Epithelial cell of proximal tubule (primary cell): ENCODE results near the gene MRPS2. TPM values are rescaled to one million over a fixed set of nuclear protein-coding genes. Genes with fewer than 3 reads are reported as not detected.
"Not testable (repeated sequence)": the region's sequence is repeated elsewhere in the genome, so short reads cannot be mapped to it uniquely, and the experiment has no call there.

Experiments
- DNase-seq: peaks from one replicate; pipeline ENCODE4 v3.0.0-alpha.2; 2011; ENCODE audit warnings: low read depth
- H3K4me3 ChIP-seq: 2 replicates; pipeline ENCODE4 v1.5.1; 2011; ENCODE audit warnings: low read depth, mild to moderate bottlenecking, low read length
- total RNA-seq: library from RNA; depleted of rRNA; stranded (reverse); fragments of >200 nt; gene quantifications from 2 replicates; pipeline ENCODE4 v1.2.3, GENCODE V29; 2015
- TF ChIP-seq, protein P1 (sequence below): conservative IDR thresholded peaks from 2 replicates; pipeline ENCODE4 v1.5.1; 2012; ENCODE audit warnings: low read depth, mild to moderate bottlenecking, low read length

MRPS2 gene
- total RNA-seq, 1 donor from 2014 or later, result 68.1 TPM

DNA sequence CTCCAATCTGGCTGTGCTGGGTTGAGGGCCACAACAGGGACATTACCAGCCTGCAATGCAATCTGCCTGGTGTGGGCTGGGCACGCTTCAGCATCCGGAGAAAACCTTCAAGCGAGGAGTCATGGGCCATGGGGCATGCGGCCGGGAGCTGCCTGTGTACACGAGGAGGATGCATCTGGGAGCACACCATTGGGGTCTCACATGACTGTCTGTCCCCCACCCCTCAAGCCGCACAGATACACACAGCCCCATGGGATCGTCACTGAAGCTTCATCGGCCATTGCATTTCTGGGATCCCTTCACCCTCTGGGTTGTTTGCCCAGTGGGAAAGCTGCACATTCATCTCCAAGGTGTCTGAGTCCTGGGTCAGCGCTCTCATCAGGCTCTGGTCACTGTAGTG is 30.6 kb downstream of the MRPS2 start:
- TF ChIP-seq, protein P1, sequence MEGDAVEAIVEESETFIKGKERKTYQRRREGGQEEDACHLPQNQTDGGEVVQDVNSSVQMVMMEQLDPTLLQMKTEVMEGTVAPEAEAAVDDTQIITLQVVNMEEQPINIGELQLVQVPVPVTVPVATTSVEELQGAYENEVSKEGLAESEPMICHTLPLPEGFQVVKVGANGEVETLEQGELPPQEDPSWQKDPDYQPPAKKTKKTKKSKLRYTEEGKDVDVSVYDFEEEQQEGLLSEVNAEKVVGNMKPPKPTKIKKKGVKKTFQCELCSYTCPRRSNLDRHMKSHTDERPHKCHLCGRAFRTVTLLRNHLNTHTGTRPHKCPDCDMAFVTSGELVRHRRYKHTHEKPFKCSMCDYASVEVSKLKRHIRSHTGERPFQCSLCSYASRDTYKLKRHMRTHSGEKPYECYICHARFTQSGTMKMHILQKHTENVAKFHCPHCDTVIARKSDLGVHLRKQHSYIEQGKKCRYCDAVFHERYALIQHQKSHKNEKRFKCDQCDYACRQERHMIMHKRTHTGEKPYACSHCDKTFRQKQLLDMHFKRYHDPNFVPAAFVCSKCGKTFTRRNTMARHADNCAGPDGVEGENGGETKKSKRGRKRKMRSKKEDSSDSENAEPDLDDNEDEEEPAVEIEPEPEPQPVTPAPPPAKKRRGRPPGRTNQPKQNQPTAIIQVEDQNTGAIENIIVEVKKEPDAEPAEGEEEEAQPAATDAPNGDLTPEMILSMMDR, result no peak

DNA sequence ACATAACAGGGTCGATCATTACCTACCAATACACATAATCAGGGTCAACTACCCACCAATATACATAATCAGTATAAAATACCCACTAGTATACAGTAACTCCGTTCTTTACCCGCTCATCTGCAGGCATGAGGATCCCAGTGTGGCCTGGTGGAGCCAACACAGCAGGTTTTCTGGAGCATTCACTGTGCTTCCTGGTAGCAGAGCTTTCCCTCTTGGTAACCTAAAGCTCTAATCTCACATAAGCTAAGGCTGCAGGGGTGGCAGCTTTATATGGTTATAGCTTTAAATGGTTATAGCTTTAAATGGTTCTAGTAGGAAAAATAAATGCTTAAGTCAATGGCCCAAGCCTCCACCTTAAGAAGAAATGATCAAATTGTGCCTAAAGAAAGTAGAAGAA is 32.6 kb downstream of the MRPS2 start:
- DNase-seq, result no peak
- TF ChIP-seq, protein P1, result no peak
- no peak overlapping the region for H3K4me3 ChIP-seq

More for the DNA sequence above, 30.6 kb downstream of the MRPS2 start:
- no peak for DNase-seq
- H3K4me3 ChIP-seq, result no peak overlapping the region

DNA sequence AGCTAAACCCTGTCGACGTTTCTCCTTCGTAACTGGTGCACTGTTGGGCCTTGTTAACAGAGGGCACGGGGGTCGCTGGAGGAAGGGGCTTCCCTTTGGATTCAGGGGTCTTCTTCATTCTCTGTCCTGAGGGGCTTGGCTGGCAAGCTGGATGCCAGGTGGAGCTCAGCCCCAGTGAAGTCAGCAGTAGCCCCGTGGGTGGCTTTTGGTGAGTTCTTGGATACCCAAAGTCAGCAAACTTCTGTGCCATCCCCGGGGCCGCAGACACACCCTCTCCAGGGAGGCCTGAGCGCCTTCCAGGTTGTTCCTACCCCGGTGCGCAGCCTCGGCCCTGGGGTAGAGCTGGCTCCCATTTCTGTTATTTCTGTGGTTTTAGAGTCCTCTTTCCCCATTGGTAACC is 33.2 kb downstream of the MRPS2 start:
- TF ChIP-seq, protein P1, result no peak
- DNase-seq, result no peak

DNA sequence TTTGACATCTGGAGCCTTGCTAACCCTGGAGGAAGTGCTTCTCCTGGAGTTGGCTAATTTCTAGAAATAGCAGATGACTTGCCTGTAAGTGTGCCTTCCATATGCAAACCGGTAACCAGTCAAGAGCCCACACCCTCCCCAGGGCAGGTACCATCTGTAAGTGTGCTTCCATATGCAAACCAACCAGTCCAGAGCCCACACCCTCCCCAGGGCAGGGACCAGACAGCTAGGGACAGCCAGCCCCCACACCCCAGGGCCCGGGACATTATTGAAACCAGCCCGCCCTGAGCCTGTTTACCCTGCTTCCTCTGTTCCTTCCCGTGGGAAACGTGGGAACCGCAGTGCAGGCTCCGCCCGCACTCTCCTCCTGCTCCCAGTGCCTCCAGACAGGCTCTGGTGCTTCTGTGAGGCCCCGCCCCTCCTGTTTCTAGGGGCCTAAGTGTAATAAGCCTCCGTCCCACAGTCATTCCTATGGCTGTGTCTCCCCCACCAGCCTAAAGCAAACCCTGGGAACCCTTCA is 33.8 kb downstream of the MRPS2 start:
- DNase-seq, H3K4me3 ChIP-seq: not testable (repeated sequence)

More for the DNA sequence above, 33.2 kb downstream of the MRPS2 start:
- no peak overlapping the region for H3K4me3 ChIP-seq

DNA sequence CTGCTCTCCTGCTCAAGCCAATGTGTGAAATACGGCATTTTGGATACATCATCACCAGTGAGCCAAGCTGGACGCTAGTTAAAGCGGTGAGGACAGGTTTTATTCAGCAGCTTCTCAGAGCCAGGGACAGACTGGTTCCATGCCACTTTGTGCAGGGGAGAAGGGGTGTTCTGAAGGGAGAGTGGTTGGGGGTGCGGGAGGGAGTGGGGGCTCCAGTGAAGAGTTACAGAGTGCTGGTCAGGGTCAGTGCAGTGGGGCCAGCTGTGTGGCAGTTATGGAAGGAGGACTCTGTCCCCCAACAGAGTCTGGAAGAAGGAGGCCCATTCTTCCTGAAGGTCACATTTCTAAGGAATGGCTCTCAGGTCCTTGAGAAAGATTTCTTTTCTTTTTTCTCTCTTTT is 34.3 kb downstream of the MRPS2 start:
- H3K4me3 ChIP-seq, DNase-seq: not testable (repeated sequence)

DNA sequence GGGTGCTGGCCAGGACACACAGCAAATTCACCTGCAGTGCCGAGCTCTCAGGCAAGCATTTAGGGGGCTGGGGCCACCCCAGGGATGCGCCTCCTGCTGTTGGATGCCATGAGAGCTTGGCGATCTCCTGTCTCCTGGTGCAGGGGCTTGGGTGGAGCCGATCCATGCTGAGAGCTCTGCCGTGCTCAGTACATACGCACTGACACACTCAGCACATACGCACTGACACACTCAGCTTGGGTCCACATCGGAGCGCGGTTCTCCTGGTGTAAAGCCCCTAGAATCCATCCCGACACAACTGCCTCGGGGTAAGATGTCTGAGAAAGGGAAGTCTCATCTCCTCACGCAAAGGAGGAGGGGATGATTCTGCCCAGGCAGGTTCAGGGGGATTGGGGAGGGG is 35.1 kb downstream of the MRPS2 start:
- not testable (repeated sequence) for DNase-seq, H3K4me3 ChIP-seq

DNA sequence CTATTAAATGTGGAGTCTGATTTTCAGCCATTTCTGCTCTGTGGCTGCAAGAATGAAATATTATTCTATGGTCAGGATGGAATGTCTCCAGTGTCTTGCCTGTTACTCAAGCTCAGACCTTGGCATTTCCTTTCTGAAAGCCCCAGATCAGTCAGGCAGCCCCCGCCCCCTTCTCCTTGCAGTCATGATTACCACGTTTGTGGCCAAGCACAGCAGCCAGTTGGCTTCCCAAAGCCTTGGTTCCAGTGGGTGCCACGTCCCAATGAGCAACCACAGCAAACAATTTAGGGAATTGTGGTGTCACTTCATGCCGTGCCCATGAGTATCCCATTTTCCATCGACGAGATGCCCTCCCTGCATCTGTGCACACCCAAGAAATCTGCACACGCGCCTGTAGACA is 35.7 kb downstream of the MRPS2 start:
- H3K4me3 ChIP-seq, result no peak overlapping the region
- TF ChIP-seq, protein P1, result no peak
- DNase-seq, result no peak

DNA sequence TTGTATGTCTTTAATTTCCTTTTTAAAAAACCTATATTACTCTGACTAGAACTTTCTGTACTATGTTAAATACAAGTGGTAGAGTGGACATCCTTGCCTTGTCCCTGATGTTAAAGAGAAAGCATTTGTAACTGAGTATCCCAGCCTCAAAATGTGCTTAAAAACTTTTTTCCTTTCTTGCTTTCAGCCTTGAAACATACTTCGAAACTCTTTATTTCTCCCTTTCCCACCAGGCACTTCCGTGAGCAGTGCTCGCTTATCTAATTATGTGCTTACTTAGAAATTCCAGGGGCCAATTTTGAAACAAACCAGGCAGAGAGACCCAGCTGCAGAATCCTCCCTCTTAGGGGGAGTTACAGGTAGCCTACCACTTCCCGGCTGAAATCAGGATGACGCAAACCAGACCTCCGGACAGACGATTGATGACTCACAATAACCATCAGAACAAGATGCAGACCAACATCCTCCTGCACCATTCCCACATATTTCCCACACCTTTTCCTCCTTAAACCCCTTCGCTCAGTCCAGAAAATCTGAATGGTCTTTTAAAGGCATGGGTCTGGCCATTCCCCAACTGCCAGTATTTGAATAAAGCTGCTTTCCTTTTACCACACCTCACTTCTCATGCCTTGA is 42.9 kb downstream of the MRPS2 start:
- not testable (repeated sequence) for DNase-seq, H3K4me3 ChIP-seq

DNA sequence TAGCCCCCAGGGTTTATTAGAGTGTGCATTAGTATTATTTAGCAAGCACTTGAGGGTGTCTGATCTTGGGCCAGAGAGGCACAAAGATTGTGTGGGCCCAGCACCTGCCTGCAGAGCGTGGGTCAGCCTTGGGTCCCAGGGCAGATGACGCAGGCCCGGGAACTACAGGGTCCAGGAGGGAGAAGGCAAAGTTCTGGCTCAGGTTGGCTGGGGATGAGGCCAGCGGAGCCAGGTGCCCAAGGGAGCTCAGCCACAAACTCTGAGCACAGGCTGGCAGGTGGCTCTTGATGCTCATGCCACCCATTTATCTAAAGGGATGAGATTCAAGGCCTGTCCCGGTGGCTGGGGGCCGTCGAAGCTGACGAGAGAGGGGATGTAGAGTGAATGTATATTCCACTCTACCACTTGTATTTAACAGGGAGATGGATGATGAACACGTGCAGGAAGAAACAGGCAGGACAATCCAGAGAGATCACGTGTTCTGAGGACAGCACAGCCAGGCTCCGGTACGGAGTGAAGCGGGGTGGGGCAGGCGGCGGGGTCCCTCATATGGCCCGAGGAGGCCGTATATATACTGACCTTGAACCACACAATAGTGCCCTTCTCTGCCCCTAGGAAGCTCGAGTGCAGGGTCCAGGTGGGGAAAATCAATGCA is 44.6 kb downstream of the MRPS2 start:
- DNase-seq, result no peak
- no peak overlapping the region for H3K4me3 ChIP-seq
- TF ChIP-seq, protein P1, result no peak

DNA sequence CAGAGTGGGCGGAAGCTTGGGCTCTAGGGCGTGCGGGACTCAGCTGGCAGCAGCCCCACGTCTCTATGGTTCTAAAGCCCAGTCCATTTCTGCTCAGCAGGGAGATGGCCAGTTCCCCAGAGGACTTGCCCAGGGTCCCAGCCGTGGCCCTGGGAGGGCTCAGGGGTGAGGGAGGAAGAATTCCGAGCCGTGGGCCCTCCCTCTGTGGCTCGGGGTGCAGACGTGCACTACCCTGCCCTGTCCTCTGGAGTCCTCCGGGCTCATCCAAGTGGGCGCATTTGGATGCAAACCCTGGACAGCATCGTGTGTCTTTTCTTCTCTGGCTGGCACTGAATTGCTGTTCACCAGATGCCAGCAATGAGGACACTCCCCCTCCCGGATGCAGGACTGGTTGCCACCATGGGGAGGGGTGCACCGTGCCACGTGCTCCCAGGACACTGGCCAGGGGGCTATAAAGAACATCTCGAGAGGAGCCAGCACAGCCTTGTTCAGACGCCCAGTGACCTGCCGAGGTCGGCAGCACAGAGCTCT is 45.2 kb downstream of the MRPS2 start, which contains the start of gene OBP2A:
OBP2A (plus strand) TSS at position 481 of the 531 bp plus-strand sequence. CDS start 55 bp downstream, outside the sequence.
- DNase-seq, H3K4me3 ChIP-seq: not testable (repeated sequence)

DNA sequence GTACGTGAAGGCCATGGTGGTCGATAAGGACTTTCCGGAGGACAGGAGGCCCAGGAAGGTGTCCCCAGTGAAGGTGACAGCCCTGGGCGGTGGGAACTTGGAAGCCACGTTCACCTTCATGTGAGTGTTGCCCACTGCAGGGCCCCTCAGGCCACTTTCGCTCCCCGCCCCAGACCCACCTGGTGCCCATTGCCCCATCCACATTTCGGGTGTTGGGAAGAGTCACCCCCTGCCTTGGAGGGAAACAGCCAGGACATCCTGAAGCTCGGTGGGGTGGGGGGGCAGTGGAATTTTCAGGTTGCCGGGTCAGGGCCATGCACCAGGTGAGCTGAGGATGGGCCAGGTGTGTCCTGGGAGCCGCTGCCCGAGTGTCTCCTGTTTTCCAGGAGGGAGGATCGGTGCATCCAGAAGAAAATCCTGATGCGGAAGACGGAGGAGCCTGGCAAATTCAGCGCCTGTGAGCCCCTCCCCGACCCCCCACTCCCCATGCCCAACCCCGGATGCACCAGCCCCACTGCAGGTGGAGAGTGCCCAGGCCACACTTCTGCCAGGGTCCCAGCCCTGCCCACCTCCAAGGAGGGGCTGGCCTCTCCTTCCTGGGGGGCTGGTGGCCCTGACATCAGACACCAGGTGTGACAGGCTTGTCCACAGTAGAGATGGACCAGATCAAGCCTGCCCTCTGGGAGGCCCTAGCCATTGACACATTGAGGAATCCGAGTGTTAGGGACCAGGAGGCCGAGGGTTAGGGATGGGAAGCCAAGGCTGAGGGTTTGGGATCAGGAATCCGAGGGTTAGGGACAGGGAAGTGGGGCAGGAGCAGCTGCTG is 46.5 kb downstream of the MRPS2 start:
- not testable (repeated sequence) for DNase-seq, H3K4me3 ChIP-seq
